Lung (tissue), 12 donors: ENCODE data around the gene TMEM132A. TPM values are rescaled to one million over a fixed set of nuclear protein-coding genes. Genes with fewer than 3 reads are reported as not detected.

Experiments
- ATAC-seq: fragments of 200-7000 bp; cut with Tn5 transposase; one replicate; pipeline ENCODE4 v1.9.1; 2020; ENCODE audit warnings: moderate number of reproducible peaks; ENCODE audit not compliant: insufficient read depth, low FRiP score
- DNase-seq, 3 donors: peaks; one replicate each; pipeline ENCODE4 v3.0.0-alpha.2; 2013 to 2017
- H3K27ac ChIP-seq, 2 donors: one replicate each; pipeline ENCODE4 v1.5.1; 2013; ENCODE audit warnings: mild to moderate bottlenecking in 2 of 2, moderate library complexity in 2 of 2, control low read depth in 1 of 2, inconsistent platforms in 1 of 2, low read depth in 1 of 2, low read length in 1 of 2
- H3K27me3 ChIP-seq, 3 donors: one replicate each; pipeline ENCODE4 v1.5.1; 2013; ENCODE audit warnings: low read length in 2 of 3; ENCODE audit not compliant: control insufficient read depth in 3 of 3, insufficient read depth in 3 of 3
- H3K36me3 ChIP-seq, 4 donors: one replicate each; pipeline ENCODE4 v1.5.1; 2013; ENCODE audit warnings: low read length in 4 of 4, mild to moderate bottlenecking in 1 of 4, moderate library complexity in 1 of 4; ENCODE audit not compliant: control insufficient read depth in 4 of 4, insufficient read depth in 4 of 4
- H3K4me1 ChIP-seq, 5 donors: one replicate each; pipeline ENCODE4 v1.5.1; 2013; ENCODE audit warnings: low read length in 5 of 5, mild to moderate bottlenecking in 2 of 5, moderate library complexity in 1 of 5; ENCODE audit not compliant: control insufficient read depth in 5 of 5, insufficient read depth in 5 of 5
- H3K4me3 ChIP-seq: one replicate; pipeline ENCODE4 v1.5.1; 2013; ENCODE audit warnings: mild to moderate bottlenecking, control low read depth, moderate library complexity
- H3K9ac ChIP-seq, 2 donors: one replicate each; pipeline ENCODE4 v1.5.1; 2013; ENCODE audit warnings: low read length in 2 of 2, control low read depth in 1 of 2; ENCODE audit not compliant: insufficient read depth in 1 of 2
- H3K9me3 ChIP-seq, 4 donors: one replicate each; pipeline ENCODE4 v1.5.1; 2013; ENCODE audit warnings: low read length in 3 of 4, mild to moderate bottlenecking in 1 of 4, moderate library complexity in 1 of 4; ENCODE audit not compliant: control insufficient read depth in 4 of 4, insufficient read depth in 3 of 4
- WGBS, 2 donors: extraction: QIAGEN DNeasy Blood & Tissue Kit; methylation state at CpG; one replicate each; pipeline ENCODE4 v1.1.7; 2013; 5-methylcytosine and 5-hydroxymethylcytosine counted together
- polyA plus RNA-seq, 2 donors: library from polyadenylated mRNA; stranded (reverse); fragments of 200-250 nt; gene quantifications; one replicate each; pipeline ENCODE4 v1.2.1, GENCODE V29; 2013
- total RNA-seq, 2 donors: library from RNA; depleted of rRNA in 1 of 2; stranded (reverse); fragments of >200 nt in 1 of 2; gene quantifications; one replicate each; pipeline ENCODE4 v1.2.1, GENCODE V29; 2014 to 2021
- TF ChIP-seq, protein P1 (sequence below): IDR thresholded peaks from 2 replicates; pipeline ENCODE4 v1.5.1; 2012; ENCODE audit warnings: mild to moderate bottlenecking; ENCODE audit errors: control extremely low read depth, extremely low read depth
- donor health status: control.
- donor health status: control.
- donor health status: Bipolar disorder and iron deficiency.
- donor health status: healthy.
- donor health status: DM: yes; HTN: yes; CAD: no.

The TMEM132A gene
- total and polyA plus RNA-seq, 4 donors, result 6.7 to 20.5 (median 17.5) TPM

DNA sequence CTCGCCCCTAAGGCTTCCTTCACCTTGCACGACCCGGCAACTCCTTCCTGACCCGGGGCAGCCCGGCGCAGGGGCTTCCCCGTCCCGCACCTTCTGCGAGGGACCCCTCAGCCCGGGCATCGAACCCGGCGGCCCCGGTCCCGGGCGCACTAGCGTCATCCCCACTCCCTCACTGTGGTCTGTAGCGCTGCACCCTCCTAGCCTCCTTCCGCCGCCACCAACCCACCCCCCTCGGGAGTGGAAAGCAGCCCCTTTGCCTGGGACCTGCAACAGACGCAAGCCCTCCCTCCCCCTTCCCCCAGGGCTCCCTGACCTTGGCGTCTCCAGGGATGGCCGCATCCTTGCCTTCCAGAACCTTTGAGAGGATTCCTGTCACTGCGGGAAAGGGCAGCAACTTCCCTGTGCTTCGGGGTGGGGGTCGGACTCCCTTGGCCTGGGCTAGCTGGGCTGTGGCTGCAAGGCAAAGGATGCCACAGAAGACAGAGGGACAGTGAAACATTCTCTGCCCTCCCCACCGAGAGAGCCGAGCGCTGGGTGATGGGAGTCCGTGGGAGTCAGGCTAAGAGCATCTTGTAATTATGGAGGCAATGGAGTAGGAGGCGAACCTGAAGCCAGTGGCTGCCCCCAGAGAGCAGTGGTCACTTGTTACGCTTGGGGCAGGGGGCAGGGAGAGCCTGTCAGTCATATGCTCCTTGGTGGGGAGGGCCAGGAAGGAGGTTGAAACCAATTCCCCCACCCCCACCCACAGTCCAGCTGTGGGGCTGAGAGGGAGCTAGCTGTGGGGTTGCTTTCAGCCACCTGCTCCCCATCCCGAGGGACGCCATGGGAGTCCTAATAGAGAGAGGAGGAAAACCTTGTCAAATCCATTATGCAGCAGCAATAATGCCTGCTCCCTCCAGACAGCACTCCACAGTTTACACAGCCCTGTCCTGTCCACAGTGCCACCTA lies 920 bp downstream of the TMEM132A start:
- H3K36me3 ChIP-seq, result peaks cover 9 to 28% (median 15%) of the 10 kb centered on the region in 4 donors
- ATAC-seq (no peak), DNase-seq (peak in 2 of 3 donors; percentile 21 to 24)
- H3K4me1 ChIP-seq, result peaks cover 0 to 16% (median 0%) of the 10 kb centered on the region in 5 donors
- no peak overlapping the region for H3K27ac ChIP-seq
- H3K27me3 ChIP-seq, result no peaks in the 10 kb centered on the region
- WGBS, 2 donors, result 5 to 6% methylated on average over 31 to 35 of the region's 35 CpGs
- TF ChIP-seq, protein P1, sequence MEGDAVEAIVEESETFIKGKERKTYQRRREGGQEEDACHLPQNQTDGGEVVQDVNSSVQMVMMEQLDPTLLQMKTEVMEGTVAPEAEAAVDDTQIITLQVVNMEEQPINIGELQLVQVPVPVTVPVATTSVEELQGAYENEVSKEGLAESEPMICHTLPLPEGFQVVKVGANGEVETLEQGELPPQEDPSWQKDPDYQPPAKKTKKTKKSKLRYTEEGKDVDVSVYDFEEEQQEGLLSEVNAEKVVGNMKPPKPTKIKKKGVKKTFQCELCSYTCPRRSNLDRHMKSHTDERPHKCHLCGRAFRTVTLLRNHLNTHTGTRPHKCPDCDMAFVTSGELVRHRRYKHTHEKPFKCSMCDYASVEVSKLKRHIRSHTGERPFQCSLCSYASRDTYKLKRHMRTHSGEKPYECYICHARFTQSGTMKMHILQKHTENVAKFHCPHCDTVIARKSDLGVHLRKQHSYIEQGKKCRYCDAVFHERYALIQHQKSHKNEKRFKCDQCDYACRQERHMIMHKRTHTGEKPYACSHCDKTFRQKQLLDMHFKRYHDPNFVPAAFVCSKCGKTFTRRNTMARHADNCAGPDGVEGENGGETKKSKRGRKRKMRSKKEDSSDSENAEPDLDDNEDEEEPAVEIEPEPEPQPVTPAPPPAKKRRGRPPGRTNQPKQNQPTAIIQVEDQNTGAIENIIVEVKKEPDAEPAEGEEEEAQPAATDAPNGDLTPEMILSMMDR, result no peak
- H3K9me3 ChIP-seq, result peaks cover 0 to 3% (median 0%) of the 10 kb centered on the region in 4 donors
- H3K4me3 ChIP-seq, result peak overlapping the region; percentile 51
- no peak overlapping the region for H3K9ac ChIP-seq

DNA sequence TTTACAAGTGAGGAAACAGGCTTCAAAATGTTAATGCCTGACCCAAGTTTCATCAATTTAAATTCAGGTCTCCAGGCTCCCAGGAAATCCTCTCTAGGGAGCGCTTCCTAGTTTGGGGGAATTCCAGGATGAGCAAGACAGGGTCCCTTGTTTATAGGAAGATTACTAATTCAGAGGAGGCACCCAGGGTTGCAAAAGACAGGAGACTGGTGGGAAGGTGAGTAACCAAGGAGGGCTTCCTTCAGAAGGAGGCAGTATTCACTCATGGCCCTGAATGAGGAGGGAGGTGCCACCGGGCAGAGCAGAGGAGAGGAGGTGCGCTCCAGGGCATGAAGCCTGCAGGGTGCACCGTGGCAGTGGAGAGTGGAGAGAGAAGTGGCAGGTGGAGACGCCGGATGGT lies 1.6 kb downstream of the TMEM132A start:
- WGBS, 2 donors, result 67 to 77% methylated on average over 6 of the region's 6 CpGs
- Histone ChIP-seq H3K27me3 (no peaks in the 10 kb centered on the region), H3K36me3 (peaks cover 5 to 22% (median 11%) of the 10 kb centered on the region in 4 donors), H3K4me3 (no peak overlapping the region), H3K27ac (no peak overlapping the region), H3K9ac (no peak overlapping the region), H3K9me3 (peaks cover 0 to 3% (median 0%) of the 10 kb centered on the region in 4 donors), H3K4me1 (peaks cover 0 to 16% (median 0%) of the 10 kb centered on the region in 5 donors)
- ATAC-seq (no peak), DNase-seq (no peak)
- TF ChIP-seq, protein P1, result no peak

DNA sequence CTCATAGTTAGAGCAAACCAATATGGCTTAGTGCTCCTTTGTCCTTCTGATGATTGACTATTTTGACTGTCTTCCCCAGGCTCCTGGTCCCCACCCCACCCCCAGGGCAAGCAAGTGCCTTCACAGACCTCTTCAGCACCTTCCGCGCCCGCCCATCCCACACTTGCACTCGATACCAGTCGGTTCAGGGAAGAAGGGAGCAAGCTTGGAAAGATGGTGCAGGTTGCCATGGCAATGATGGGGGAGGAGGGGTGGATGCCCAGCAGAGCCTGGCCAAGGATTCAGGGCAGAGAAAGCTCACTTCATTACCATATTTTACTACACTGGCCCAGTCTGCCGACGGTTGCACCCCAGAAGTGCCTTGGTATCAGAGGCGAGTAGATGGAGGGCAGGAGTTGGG lies 2.2 kb downstream of the TMEM132A start:
- H3K9me3 ChIP-seq, result peaks cover 0 to 3% (median 0%) of the 10 kb centered on the region in 4 donors
- H3K4me1 ChIP-seq, result peaks cover 0 to 16% (median 0%) of the 10 kb centered on the region in 5 donors
- no peak overlapping the region for H3K9ac ChIP-seq
- DNase-seq, result no peak
- 96 to 97% methylated on average over 8 of the region's 8 CpGs for WGBS, 2 donors
- H3K27ac ChIP-seq, result no peak overlapping the region
- ATAC-seq, result no peak
- no peak overlapping the region for H3K4me3 ChIP-seq
- TF ChIP-seq, protein P1, result no peak
- peaks cover under 1 to 19% (median 10%) of the 10 kb centered on the region in 4 donors for H3K36me3 ChIP-seq
- H3K27me3 ChIP-seq, result no peaks in the 10 kb centered on the region
